ENCODE results near the gene ACADVL. TPM values are rescaled to one million over a fixed set of nuclear protein-coding genes. Genes with fewer than 3 reads are reported as not detected.
A peak's percentile ranks its signal among the peaks of the same experiment; 100 is the strongest.

Gene ACADVL
- total RNA-seq, 6 donors from 2014 or later: 377 to 1,449 (median 553) TPM

DNA sequence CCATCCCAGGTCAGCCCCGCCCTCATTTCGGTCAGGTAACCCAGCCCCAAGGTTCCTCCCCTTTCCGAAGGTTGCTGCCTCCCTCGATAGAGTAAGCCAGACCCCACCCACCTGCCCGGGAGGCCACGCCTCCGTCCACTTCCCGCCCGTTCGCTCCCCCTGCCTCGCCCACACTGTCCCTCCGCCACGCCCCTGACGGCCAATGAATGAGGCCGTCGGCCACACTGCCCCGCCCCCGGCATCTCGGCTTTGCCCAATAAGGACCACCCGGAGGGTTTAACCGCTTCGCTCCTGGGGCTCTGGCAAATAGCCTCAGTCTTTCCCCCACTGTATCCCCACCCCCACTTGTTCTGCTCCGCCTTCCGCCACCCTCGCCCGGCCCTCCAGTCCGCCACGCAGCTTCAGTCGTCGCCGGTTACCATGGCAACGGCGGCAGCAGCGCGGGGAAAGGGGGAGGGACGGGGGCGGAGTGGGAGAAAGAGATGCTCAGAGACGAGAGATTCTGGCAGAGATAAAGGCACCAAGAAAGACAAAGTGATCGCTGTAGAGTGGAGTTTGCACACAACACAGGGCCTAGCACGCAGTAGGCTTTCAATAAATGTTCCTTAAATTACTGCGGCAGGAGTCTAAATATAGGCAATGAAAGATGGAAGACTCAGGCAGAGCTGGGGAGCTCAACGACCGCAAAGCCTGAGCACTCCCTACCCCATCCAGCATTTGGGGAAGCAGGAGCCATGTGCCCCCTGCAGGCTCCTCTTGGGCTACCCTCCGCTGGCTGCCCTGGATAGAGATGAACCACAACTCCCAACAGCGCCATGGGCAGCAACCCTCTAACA lies 5.2 kb upstream of the ACADVL start:
- peak overlapping the region; percentile 21 to 59 (median 54) for H3K4me3 ChIP-seq
- H3K27ac ChIP-seq: peak overlapping the region; percentile 42 to 100 (median 84)
- peak in 1 of 4 donors; percentile 18 for TF ChIP-seq POLR2A (IDR thresholded peaks at IDR 0.05)
- TF ChIP-seq, protein P1, sequence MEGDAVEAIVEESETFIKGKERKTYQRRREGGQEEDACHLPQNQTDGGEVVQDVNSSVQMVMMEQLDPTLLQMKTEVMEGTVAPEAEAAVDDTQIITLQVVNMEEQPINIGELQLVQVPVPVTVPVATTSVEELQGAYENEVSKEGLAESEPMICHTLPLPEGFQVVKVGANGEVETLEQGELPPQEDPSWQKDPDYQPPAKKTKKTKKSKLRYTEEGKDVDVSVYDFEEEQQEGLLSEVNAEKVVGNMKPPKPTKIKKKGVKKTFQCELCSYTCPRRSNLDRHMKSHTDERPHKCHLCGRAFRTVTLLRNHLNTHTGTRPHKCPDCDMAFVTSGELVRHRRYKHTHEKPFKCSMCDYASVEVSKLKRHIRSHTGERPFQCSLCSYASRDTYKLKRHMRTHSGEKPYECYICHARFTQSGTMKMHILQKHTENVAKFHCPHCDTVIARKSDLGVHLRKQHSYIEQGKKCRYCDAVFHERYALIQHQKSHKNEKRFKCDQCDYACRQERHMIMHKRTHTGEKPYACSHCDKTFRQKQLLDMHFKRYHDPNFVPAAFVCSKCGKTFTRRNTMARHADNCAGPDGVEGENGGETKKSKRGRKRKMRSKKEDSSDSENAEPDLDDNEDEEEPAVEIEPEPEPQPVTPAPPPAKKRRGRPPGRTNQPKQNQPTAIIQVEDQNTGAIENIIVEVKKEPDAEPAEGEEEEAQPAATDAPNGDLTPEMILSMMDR (IDR thresholded peaks at IDR 0.05): peak; percentile 31 to 58 (median 39)
- peak; percentile 32 to 62 for TF ChIP-seq POLR2AphosphoS5 (IDR thresholded peaks at IDR 0.05)
- TF ChIP-seq EP300 (IDR thresholded peaks at IDR 0.05): peak in 1 of 4 donors; percentile 3
- H3K9me3 ChIP-seq: no peaks in the 10 kb centered on the region
- WGBS, 2 donors: 0 to 1% methylated on average over 35 to 40 of the region's 45 CpGs
- ATAC-seq (ENCODE audit: low FRiP score in 2 of 2): peak; percentile 94 to 96
- DNase-seq: peak; percentile 98 to 99
- H3K36me3 ChIP-seq: no peaks in the 10 kb centered on the region
- H3K27me3 ChIP-seq: no peaks in the 10 kb centered on the region
- peaks cover 46 to 60% (median 49%) of the 10 kb centered on the region in 4 donors for H3K4me1 ChIP-seq

DNA sequence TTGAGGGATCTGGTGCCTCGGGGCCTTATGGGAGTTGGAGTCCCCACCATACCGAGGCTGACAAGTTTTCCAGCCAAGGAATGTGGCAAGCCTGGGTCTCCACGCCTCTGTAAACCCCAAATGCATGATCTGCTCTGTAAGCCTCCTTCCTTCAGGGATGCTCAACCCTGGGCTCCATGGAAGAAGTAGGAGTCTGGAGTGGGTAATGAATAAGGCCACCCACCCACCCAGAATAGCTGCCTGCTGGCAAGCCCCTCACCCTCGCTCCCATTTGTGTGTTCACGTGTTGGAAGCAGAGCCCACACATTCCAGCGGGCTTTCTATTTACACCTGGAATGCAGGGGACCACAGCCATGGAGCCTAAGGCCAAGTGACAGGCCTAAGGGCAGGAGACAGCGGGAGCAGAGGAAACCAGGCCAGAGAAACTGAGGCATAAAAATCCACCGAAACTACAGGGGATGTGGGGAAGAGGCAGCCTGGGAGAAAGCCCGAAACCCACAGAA lies 4.6 kb upstream of the ACADVL start:
- Histone ChIP-seq H3K9me3 (no peaks in the 10 kb centered on the region), H3K4me1 (peaks cover 46 to 61% (median 49%) of the 10 kb centered on the region in 4 donors), H3K27me3 (no peaks in the 10 kb centered on the region), H3K4me3 (peak overlapping the region in 3 of 4 donors; percentile 53 to 59 (median 54)), H3K36me3 (no peaks in the 10 kb centered on the region), H3K27ac (peak overlapping the region; percentile 42 to 100 (median 84))
- 25 to 32% methylated on average over 9 of the region's 9 CpGs for WGBS, 2 donors
- ATAC-seq (ENCODE audit: low FRiP score in 2 of 2): no peak
- no peak for TF ChIP-seq POLR2A (IDR thresholded peaks at IDR 0.05)
- no peak for TF ChIP-seq POLR2AphosphoS5 (IDR thresholded peaks at IDR 0.05)
- no peak for TF ChIP-seq EP300 (IDR thresholded peaks at IDR 0.05)
- TF ChIP-seq, protein P1 (IDR thresholded peaks at IDR 0.05): no peak
- DNase-seq: no peak

DNA sequence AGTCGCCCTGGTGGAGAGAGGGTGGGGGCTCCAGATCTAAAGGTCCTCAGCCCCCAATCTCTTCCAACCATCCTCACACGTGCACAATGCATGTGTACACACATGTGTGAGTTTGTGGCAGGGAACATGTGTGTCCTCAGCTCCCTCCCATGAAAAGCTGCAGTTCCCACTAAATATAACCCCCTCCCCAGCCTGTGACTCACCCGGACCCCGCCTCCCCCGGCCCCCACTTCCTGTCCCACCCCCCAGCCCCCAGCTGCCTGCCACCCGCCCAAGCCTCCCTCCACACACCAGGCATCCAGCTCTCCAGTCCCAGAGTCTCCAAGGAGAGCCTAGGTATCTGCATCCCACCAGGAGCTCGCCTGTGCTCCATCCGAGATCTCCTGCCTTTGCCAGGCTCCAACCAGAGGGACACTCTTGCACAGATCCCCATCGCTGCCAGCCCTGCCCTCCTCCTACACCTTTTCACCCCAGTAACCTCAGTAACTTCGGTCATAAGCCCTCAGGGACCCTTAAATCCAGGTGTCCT lies 4.0 kb upstream of the ACADVL start:
- H3K36me3 ChIP-seq: no peaks in the 10 kb centered on the region
- H3K4me3 ChIP-seq: peak overlapping the region in 1 of 4 donors; percentile 60
- ATAC-seq (ENCODE audit: low FRiP score in 2 of 2) (no peak), DNase-seq (no peak)
- H3K27me3 ChIP-seq: no peaks in the 10 kb centered on the region
- H3K4me1 ChIP-seq: peaks cover 49 to 66% (median 53%) of the 10 kb centered on the region in 4 donors
- H3K9me3 ChIP-seq: no peaks in the 10 kb centered on the region
- WGBS, 2 donors: 18 to 20% methylated on average over 7 to 10 of the region's 10 CpGs
- H3K27ac ChIP-seq: peak overlapping the region; percentile 42 to 100 (median 84)
- TF ChIP-seq POLR2AphosphoS5 (IDR thresholded peaks at IDR 0.05): no peak
- TF ChIP-seq EP300 (IDR thresholded peaks at IDR 0.05): no peak
- no peak for TF ChIP-seq POLR2A (IDR thresholded peaks at IDR 0.05)
- TF ChIP-seq, protein P1 (IDR thresholded peaks at IDR 0.05): no peak

DNA sequence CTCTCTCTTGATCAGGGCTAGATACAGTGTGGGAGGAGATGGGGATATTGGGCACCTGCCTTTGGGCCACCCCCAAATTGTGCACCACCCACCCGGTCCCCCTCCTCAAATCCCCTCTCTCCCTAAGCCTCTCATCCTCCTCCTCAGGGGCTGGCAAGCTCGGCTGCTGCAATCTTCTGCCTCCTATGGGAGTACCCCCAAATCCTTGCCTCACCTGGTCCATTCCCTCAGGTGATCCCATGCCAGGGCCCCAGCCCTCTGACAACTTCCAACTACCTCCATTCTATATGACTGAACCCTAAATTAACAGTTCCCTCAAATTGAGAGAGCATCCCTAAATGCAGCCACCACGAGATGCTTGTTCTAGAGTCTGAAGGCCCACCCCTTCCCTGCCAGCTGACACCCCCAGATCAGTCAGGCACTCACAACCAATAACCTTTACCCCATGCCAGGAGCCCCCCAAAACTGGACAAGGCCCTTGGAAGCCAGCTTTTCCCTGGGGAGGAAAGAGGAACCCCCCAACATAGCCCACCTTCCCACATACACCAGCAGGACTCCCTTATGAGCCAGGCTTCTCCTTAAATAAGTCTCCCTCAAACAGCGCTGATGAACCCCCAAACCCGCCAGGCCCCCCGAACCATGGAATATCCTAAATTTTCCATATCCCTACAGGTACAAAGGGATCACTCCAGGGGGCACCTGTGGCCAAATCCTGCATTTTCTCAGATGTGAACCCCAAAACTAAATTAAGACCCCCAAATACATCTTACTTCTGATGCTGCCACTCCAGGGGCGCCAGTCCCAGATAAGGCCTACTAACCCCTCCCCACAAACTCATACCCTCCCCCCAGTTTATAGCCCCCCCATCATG lies 3.3 kb upstream of the ACADVL start:
- peak overlapping the region; percentile 45 to 60 (median 48) for H3K4me3 ChIP-seq
- TF ChIP-seq POLR2A (IDR thresholded peaks at IDR 0.05): no peak
- TF ChIP-seq EP300 (IDR thresholded peaks at IDR 0.05): no peak
- no peak for TF ChIP-seq POLR2AphosphoS5 (IDR thresholded peaks at IDR 0.05)
- H3K27ac ChIP-seq: peak overlapping the region; percentile 47 to 100 (median 82)
- H3K4me1 ChIP-seq: peaks cover 56 to 73% (median 61%) of the 10 kb centered on the region in 4 donors
- WGBS, 2 donors: 24 to 28% methylated on average over 7 of the region's 7 CpGs
- H3K27me3 ChIP-seq: no peaks in the 10 kb centered on the region
- peaks cover 0 to 6% (median 3%) of the 10 kb centered on the region in 4 donors for H3K36me3 ChIP-seq
- no peaks in the 10 kb centered on the region for H3K9me3 ChIP-seq
- no peak for DNase-seq
- no peak for ATAC-seq (ENCODE audit: low FRiP score in 2 of 2)

All from upper lobe of left lung (tissue), 6 donors.